ENCODE data around the gene PHF12. TPM values are rescaled to one million over a fixed set of nuclear protein-coding genes. Genes with fewer than 3 reads are reported as not detected.

The PHF12 gene
- total and polyA plus RNA-seq, 2 of the 13 experiments (the other 11 are each of a cell fraction or from before 2014, with no cell fraction given) = 9.8 to 17.1 TPM

GRCh38 chr17:28951991-28952975 is 965 bp upstream of the PHF12 start (continued):
- TF ChIP-seq ZNF841 (CRISPR knock-in tag; IDR thresholded peaks at IDR 0.05; ENCODE audit: borderline replicate concordance) (no peak), ZMYM4 (CRISPR knock-in tag; IDR thresholded peaks at IDR 0.05) (0 out of 2 replicates have a peak, but pooled peaks have one; percentile 70), JDP2 (CRISPR knock-in tag; IDR thresholded peaks at IDR 0.05; ENCODE audit: borderline replicate concordance) (no peak), CBX1 (IDR thresholded peaks at IDR 0.05; ENCODE audit: low read depth) (peak; percentile 52), SKI (IDR thresholded peaks at IDR 0.05; ENCODE audit: partially characterized antibody) (no peak), ZNF556 (CRISPR knock-in tag; IDR thresholded peaks at IDR 0.05; ENCODE audit: borderline replicate concordance) (peak; percentile 91; the same call in 1 of the 2 replicates), ZNF782 (CRISPR knock-in tag; IDR thresholded peaks at IDR 0.05; ENCODE audit: borderline replicate concordance) (peak; percentile 89; the same call in 1 of the 2 replicates), ZNF788 (CRISPR knock-in tag; IDR thresholded peaks at IDR 0.05; ENCODE audit: borderline replicate concordance) (peak; percentile 85; the same call in 1 of the 2 replicates), NR1H2 (CRISPR knock-in tag; IDR thresholded peaks at IDR 0.05; ENCODE audit: borderline replicate concordance, low read depth) (no peak), NFE2L1 (CRISPR knock-in tag; IDR thresholded peaks at IDR 0.05; ENCODE audit: borderline replicate concordance) (no peak), ZNF136 (CRISPR knock-in tag; IDR thresholded peaks at IDR 0.05; ENCODE audit: low read depth) (peak; percentile 88; the same call in 1 of the 2 replicates), ZKSCAN1 (IDR thresholded peaks at IDR 0.05; ENCODE audit: low read length) (no peak), GFI1 (CRISPR knock-in tag; IDR thresholded peaks at IDR 0.05; ENCODE audit: borderline replicate concordance) (0 out of 2 replicates have a peak, but pooled peaks have one; percentile 57), MAFF (IDR thresholded peaks at IDR 0.05; ENCODE audit: low read depth, low read length) (0 out of 2 replicates have a peak, but pooled peaks have one; percentile 6), GATAD1 (CRISPR knock-in tag; IDR thresholded peaks at IDR 0.05) (peak; percentile 90), HINFP (CRISPR knock-in tag; IDR thresholded peaks at IDR 0.05; ENCODE audit: low read depth) (0 out of 2 replicates have a peak, but pooled peaks have one; percentile 30), TFE3 (CRISPR knock-in tag; IDR thresholded peaks at IDR 0.05) (no peak; the same call in 1 of the 2 replicates), RORA (CRISPR knock-in tag; IDR thresholded peaks at IDR 0.05) (no peak), ZHX2 (IDR thresholded peaks at IDR 0.05; ENCODE audit: low read depth) (peak; percentile 93), ZHX2 (CRISPR knock-in tag; IDR thresholded peaks at IDR 0.05; ENCODE audit: borderline replicate concordance) (no peak)
